ENCODE results near the gene SEMA5B. TPM values are rescaled to one million over a fixed set of nuclear protein-coding genes. Genes with fewer than 3 reads are reported as not detected.

Gene SEMA5B
- total RNA-seq, 1 experiment from 2014 or later: 9.4 TPM

GRCh38 chr3:122946185-122946584, 81.4 kb downstream of the SEMA5B start:
- Histone ChIP-seq H3T11ph (ENCODE audit: low read length) (no peak overlapping the region), H4K91ac (ENCODE audit: insufficient read length, low read depth, low read length) (no peak overlapping the region), H3K23me2 (ENCODE audit: insufficient read length, low read depth, low read length, poor library complexity, severe bottlenecking) (no peaks in the 10 kb centered on the region), H3K4me2 (ENCODE audit: insufficient read depth, insufficient read length, low read length) (no peak overlapping the region), H2BK12ac (ENCODE audit: insufficient read length, low read depth, low read length) (no peak overlapping the region), H4K20me1 (ENCODE audit: control insufficient read depth, insufficient read depth, insufficient read length) (no peaks in the 10 kb centered on the region), H3K79me1 (ENCODE audit: insufficient read depth, low read depth, low read length, poor library complexity, severe bottlenecking) (no peaks in the 10 kb centered on the region), H4K8ac (replicated peaks; ENCODE audit: insufficient read length, low read depth, low read length) (no peak overlapping the region), H3K56ac (ENCODE audit: insufficient read length, low read depth, low read length) (no peak overlapping the region), H2BK20ac (ENCODE audit: low read depth, low read length, poor library complexity, severe bottlenecking) (no peak overlapping the region), H2AK5ac (ENCODE audit: insufficient read length, low read length) (no peak overlapping the region), H3K18ac (ENCODE audit: insufficient read length, low read depth, low read length) (no peak overlapping the region), H2BK120ac (ENCODE audit: low read depth, low read length, poor library complexity, severe bottlenecking) (no peak overlapping the region), H2AFZ (ENCODE audit: low read length) (no peak overlapping the region), H4K5ac (ENCODE audit: insufficient read length, low read depth, low read length) (no peak overlapping the region), H2BK15ac (ENCODE audit: low read depth, low read length) (no peak overlapping the region), H3K79me2 (ENCODE audit: insufficient read depth, low read length) (no peaks in the 10 kb centered on the region), H3K4ac (ENCODE audit: low read depth, low read length) (no peak overlapping the region), H3K23ac (ENCODE audit: insufficient read length, low read depth, low read length) (no peak overlapping the region), H3K9me3 (ENCODE audit: control insufficient read depth, low read depth, low read length) (no peaks in the 10 kb centered on the region), H2BK5ac (ENCODE audit: insufficient read length, low read length) (no peak overlapping the region), H3K27ac (ENCODE audit: insufficient read length, low read depth, low read length) (no peak overlapping the region), H3K27me3 (ENCODE audit: insufficient read depth, low read length) (no peaks in the 10 kb centered on the region; the same call in 1 of the 2 replicates), H3K9ac (ENCODE audit: extremely low read depth, insufficient read length, low read length) (no peak overlapping the region), H3K14ac (ENCODE audit: insufficient read depth, low read length) (no peak overlapping the region; the same call in 1 of the 2 replicates), H3K4me1 (ENCODE audit: insufficient read depth, low read length) (no peaks in the 10 kb centered on the region)
- H3K4me1 Mint-ChIP-seq: peaks cover 19 to 37% of the 10 kb centered on the region in 2 experiments
- TF ChIP-seq CTCF (conservative IDR thresholded peaks at IDR 0.05): no peak
- H3K27me3 Mint-ChIP-seq (ENCODE audit: low read depth): peaks cover 21% of the 10 kb centered on the region
- no peaks in the 10 kb centered on the region for H3K9me3 Mint-ChIP-seq
- H3K4me3 Mint-ChIP-seq: no peak overlapping the region
- peak overlapping the region in 1 of 3 experiments; percentile 42; a peak in 1 of 7 replicates for H3K27ac Mint-ChIP-seq
- DNase-seq: no peak
- peaks cover 0 to 6% (median 0%) of the 10 kb centered on the region in 3 experiments; a peak in 1 of 7 replicates for H3K36me3 Mint-ChIP-seq (ENCODE audit: insufficient read depth in 1 of 3, low read depth in 3 of 3)

Measured in H9 (cell line).